ENCODE data around the gene MARCHF2.

Gene MARCHF2

GRCh38 chr19:8395621-8396082 is 17.5 kb upstream of the MARCHF2 start:
- TF ChIP-seq EZH2phosphoT487 (IDR thresholded peaks at IDR 0.05; ENCODE audit: borderline replicate concordance, low read length) (no peak), CTCF (IDR thresholded peaks at IDR 0.05; ENCODE audit: low read depth, low read length, poor library complexity, severe bottlenecking) (no peak)
- peaks cover 60% of the 10 kb centered on the region for H3K79me2 ChIP-seq (ENCODE audit: control insufficient read depth, low read length)
- H3K27ac ChIP-seq (ENCODE audit: low read depth, low read length) = no peak overlapping the region
- no peak overlapping the region for H3K4me2 ChIP-seq (ENCODE audit: low read length)
- no peaks in the 10 kb centered on the region for H3K9me3 ChIP-seq (ENCODE audit: control insufficient read depth, insufficient read depth, low read length)
- H3K4me1 ChIP-seq (ENCODE audit: control insufficient read depth, low read length) = peaks cover 9% of the 10 kb centered on the region
- peaks cover 5% of the 10 kb centered on the region for H4K20me1 ChIP-seq (ENCODE audit: control insufficient read depth, insufficient read depth, low read depth, low read length)
- H3K36me3 ChIP-seq (ENCODE audit: control insufficient read depth, low read length) = no peaks in the 10 kb centered on the region
- H3K4me3 ChIP-seq (ENCODE audit: low read length) = no peak overlapping the region
- H3K27me3 ChIP-seq (ENCODE audit: control insufficient read depth, low read length) = no peaks in the 10 kb centered on the region
- H3K9me2 ChIP-seq (replicated peaks; ENCODE audit: control insufficient read depth, low read length) = no peaks in the 10 kb centered on the region
- no peaks in the 10 kb centered on the region for H3F3A ChIP-seq (ENCODE audit: control insufficient read depth, insufficient read depth)

GRCh38 chr19:8396185-8396562 is 16.9 kb upstream of the MARCHF2 start:
- TF ChIP-seq CTCF (IDR thresholded peaks at IDR 0.05; ENCODE audit: low read depth, low read length, poor library complexity, severe bottlenecking) (no peak), EZH2phosphoT487 (IDR thresholded peaks at IDR 0.05; ENCODE audit: borderline replicate concordance, low read length) (no peak)
- Histone ChIP-seq H3K36me3 (ENCODE audit: control insufficient read depth, low read length) (no peaks in the 10 kb centered on the region), H3K27me3 (ENCODE audit: control insufficient read depth, low read length) (no peaks in the 10 kb centered on the region), H3K9me2 (replicated peaks; ENCODE audit: control insufficient read depth, low read length) (no peaks in the 10 kb centered on the region), H3K79me2 (ENCODE audit: control insufficient read depth, low read length) (peaks cover 56% of the 10 kb centered on the region), H4K20me1 (ENCODE audit: control insufficient read depth, insufficient read depth, low read depth, low read length) (peaks cover 2% of the 10 kb centered on the region), H3K4me1 (ENCODE audit: control insufficient read depth, low read length) (peaks cover 4% of the 10 kb centered on the region), H3F3A (ENCODE audit: control insufficient read depth, insufficient read depth) (no peaks in the 10 kb centered on the region), H3K4me3 (ENCODE audit: low read length) (no peak overlapping the region), H3K9me3 (ENCODE audit: control insufficient read depth, insufficient read depth, low read length) (no peaks in the 10 kb centered on the region), H3K27ac (ENCODE audit: low read depth, low read length) (no peak overlapping the region), H3K4me2 (ENCODE audit: low read length) (no peak overlapping the region)

GRCh38 chr19:8396563-8397203 is 16.4 kb upstream of the MARCHF2 start:
- no peaks in the 10 kb centered on the region for H3K27me3 ChIP-seq (ENCODE audit: control insufficient read depth, low read length)
- no peaks in the 10 kb centered on the region for H3K36me3 ChIP-seq (ENCODE audit: control insufficient read depth, low read length)
- peaks cover 51% of the 10 kb centered on the region for H3K79me2 ChIP-seq (ENCODE audit: control insufficient read depth, low read length)
- H3K4me3 ChIP-seq (ENCODE audit: low read length) = no peak overlapping the region
- no peaks in the 10 kb centered on the region for H3F3A ChIP-seq (ENCODE audit: control insufficient read depth, insufficient read depth)
- TF ChIP-seq CTCF (IDR thresholded peaks at IDR 0.05; ENCODE audit: low read depth, low read length, poor library complexity, severe bottlenecking) (peak; percentile 76), EZH2phosphoT487 (IDR thresholded peaks at IDR 0.05; ENCODE audit: borderline replicate concordance, low read length) (no peak)
- no peak overlapping the region for H3K27ac ChIP-seq (ENCODE audit: low read depth, low read length)
- H3K9me3 ChIP-seq (ENCODE audit: control insufficient read depth, insufficient read depth, low read length) = no peaks in the 10 kb centered on the region
- no peaks in the 10 kb centered on the region for H3K9me2 ChIP-seq (replicated peaks; ENCODE audit: control insufficient read depth, low read length)
- no peaks in the 10 kb centered on the region; the same call in 1 of the 2 replicates for H3K4me1 ChIP-seq (ENCODE audit: control insufficient read depth, low read length)
- no peak overlapping the region for H3K4me2 ChIP-seq (ENCODE audit: low read length)
- no peaks in the 10 kb centered on the region; the same call in 1 of the 2 replicates for H4K20me1 ChIP-seq (ENCODE audit: control insufficient read depth, insufficient read depth, low read depth, low read length)
